ENCODE data around the gene MEFV. TPM values are rescaled to one million over a fixed set of nuclear protein-coding genes. Genes with fewer than 3 reads are reported as not detected.

MEFV gene
- total RNA-seq, 1 experiment from 2014 or later: 0.46 TPM

DNA sequence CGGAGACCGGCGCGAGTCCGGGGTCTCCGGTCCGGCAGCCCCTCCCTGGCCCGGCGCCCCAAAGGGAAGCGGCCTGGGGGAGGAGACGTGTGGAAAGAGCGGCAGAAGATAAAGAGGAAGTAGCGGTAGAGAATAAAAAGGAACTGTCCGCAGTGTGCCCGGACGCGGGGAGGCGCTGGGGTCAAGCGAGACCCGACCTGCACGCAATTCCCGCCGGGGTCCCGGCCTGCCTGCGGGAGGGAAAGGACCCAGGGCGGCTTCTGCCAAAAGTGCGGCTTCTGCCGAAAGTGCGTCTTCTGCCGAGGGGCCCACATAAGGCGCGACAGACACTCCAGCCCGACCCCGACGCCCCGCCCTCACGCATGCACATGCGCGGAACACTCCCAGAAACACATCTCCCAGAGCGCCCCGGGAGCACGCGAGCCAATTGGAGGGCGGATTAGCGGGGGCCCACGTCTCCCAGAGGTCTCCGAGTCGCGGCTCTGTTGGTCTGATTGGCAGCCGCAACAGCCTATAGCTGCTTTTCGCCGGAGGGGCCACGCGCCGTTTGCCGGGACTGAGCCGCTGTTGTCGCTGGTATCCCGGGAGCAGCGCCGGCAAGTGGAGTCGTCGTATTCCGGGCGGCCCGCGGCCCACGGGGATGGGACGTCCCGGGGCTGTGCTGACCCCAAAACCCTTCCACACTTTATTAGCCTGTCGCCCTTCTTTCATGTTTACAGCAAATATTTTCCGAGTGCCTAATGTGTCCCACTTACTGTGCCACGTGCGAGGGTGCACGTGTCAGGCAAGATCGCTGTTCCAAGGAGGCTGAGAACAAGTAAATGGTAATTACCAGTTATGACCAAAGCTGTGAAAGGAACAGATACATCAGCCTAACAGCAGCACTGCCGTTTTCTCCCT lies 8.0 kb upstream of the MEFV start:
- Histone ChIP-seq H3K4me1 (ENCODE audit: control insufficient read depth, insufficient read depth, low read length) (peaks cover 8% of the 10 kb centered on the region; the same call in 1 of the 2 replicates), H3K27ac (ENCODE audit: low read length) (peak overlapping the region; percentile 98), H3K36me3 (ENCODE audit: control insufficient read depth, insufficient read depth, low read length) (no peaks in the 10 kb centered on the region), H3K4me3 (ENCODE audit: low read depth in 2 of 2, low read length in 2 of 2) (peak overlapping the region; percentile 77 to 92), H3K9me3 (ENCODE audit: control insufficient read depth, insufficient read depth, low read depth, low read length) (no peaks in the 10 kb centered on the region), H3K27me3 (ENCODE audit: control insufficient read depth, insufficient read depth, low read length) (no peaks in the 10 kb centered on the region)
- no TSS peak for BruUV-seq (replicated peaks)
- ChIA-PET CTCF (no interaction called here), POLR2A (interaction anchor here (0.6 kb wide), 1 partner anchor 105 kb away, joined by 6 read pairs; no protein-coding TSS in a partner anchor)
- TF ChIP-seq, protein P1, sequence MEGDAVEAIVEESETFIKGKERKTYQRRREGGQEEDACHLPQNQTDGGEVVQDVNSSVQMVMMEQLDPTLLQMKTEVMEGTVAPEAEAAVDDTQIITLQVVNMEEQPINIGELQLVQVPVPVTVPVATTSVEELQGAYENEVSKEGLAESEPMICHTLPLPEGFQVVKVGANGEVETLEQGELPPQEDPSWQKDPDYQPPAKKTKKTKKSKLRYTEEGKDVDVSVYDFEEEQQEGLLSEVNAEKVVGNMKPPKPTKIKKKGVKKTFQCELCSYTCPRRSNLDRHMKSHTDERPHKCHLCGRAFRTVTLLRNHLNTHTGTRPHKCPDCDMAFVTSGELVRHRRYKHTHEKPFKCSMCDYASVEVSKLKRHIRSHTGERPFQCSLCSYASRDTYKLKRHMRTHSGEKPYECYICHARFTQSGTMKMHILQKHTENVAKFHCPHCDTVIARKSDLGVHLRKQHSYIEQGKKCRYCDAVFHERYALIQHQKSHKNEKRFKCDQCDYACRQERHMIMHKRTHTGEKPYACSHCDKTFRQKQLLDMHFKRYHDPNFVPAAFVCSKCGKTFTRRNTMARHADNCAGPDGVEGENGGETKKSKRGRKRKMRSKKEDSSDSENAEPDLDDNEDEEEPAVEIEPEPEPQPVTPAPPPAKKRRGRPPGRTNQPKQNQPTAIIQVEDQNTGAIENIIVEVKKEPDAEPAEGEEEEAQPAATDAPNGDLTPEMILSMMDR (IDR thresholded peaks at IDR 0.05): no peak
- TF ChIP-seq POLR2AphosphoS5 (IDR thresholded peaks at IDR 0.05; ENCODE audit: low read depth, low read length) (peak; percentile 88), TCF7L2 (IDR thresholded peaks at IDR 0.05; ENCODE audit: low read depth, low read length) (peak; percentile 77), SIN3A (IDR thresholded peaks at IDR 0.05; ENCODE audit: borderline replicate concordance, insufficient read depth, low read depth, low read length) (peak; percentile 51; the same call in 1 of the 2 replicates)
- TF ChIP-seq, protein P2, sequence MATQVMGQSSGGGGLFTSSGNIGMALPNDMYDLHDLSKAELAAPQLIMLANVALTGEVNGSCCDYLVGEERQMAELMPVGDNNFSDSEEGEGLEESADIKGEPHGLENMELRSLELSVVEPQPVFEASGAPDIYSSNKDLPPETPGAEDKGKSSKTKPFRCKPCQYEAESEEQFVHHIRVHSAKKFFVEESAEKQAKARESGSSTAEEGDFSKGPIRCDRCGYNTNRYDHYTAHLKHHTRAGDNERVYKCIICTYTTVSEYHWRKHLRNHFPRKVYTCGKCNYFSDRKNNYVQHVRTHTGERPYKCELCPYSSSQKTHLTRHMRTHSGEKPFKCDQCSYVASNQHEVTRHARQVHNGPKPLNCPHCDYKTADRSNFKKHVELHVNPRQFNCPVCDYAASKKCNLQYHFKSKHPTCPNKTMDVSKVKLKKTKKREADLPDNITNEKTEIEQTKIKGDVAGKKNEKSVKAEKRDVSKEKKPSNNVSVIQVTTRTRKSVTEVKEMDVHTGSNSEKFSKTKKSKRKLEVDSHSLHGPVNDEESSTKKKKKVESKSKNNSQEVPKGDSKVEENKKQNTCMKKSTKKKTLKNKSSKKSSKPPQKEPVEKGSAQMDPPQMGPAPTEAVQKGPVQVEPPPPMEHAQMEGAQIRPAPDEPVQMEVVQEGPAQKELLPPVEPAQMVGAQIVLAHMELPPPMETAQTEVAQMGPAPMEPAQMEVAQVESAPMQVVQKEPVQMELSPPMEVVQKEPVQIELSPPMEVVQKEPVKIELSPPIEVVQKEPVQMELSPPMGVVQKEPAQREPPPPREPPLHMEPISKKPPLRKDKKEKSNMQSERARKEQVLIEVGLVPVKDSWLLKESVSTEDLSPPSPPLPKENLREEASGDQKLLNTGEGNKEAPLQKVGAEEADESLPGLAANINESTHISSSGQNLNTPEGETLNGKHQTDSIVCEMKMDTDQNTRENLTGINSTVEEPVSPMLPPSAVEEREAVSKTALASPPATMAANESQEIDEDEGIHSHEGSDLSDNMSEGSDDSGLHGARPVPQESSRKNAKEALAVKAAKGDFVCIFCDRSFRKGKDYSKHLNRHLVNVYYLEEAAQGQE (IDR thresholded peaks at IDR 0.05; ENCODE audit: insufficient read depth in 1 of 2, low read depth in 2 of 2, low read length in 1 of 2): no peak
- intact Hi-C loops (cut with micrococcal nuclease; ENCODE audit: unreplicated experiment): no loop called here
- peak; percentile 97 for ATAC-seq
- DNase-seq (ENCODE audit: low read depth, low spot score): peak; percentile 83
- in situ Hi-C loops (cut with HindIII; ENCODE audit: low pct_unique_long_range_greater_than_20kb, low sequenced_read_pairs): no loop called here

DNA sequence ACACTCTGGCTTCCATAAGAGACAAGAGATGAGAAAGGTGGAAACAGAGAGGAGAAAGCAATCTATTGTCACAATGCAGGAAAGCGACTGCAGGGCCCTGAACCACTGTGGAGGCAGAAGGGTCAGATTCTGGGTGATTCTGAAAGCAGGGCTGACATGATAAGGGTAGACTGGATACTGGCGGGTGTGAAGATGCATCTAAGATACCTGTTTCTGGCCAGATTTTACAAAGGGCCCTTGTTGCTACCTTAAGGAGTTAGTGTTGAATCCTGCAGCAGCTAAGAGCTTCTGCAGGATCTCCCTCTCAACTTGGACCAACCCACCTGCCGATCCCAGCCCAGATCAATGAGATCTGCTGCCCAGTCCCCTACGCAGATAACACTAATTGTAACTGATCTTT lies 6.1 kb upstream of the MEFV start:
- no peak for TF ChIP-seq TCF7L2 (IDR thresholded peaks at IDR 0.05; ENCODE audit: low read depth, low read length)
- TF ChIP-seq SIN3A (IDR thresholded peaks at IDR 0.05; ENCODE audit: borderline replicate concordance, insufficient read depth, low read depth, low read length): no peak
- TF ChIP-seq, protein P2 (IDR thresholded peaks at IDR 0.05; ENCODE audit: insufficient read depth in 1 of 2, low read depth in 2 of 2, low read length in 1 of 2): no peak
- no peak for TF ChIP-seq POLR2AphosphoS5 (IDR thresholded peaks at IDR 0.05; ENCODE audit: low read depth, low read length)
- TF ChIP-seq, protein P1 (IDR thresholded peaks at IDR 0.05): no peak
- no TSS peak for BruUV-seq (replicated peaks)
- ATAC-seq (no peak), DNase-seq (ENCODE audit: low read depth, low spot score) (no peak)
- H3K9me3 ChIP-seq (ENCODE audit: control insufficient read depth, insufficient read depth, low read depth, low read length): no peaks in the 10 kb centered on the region
- ChIA-PET CTCF (no interaction called here), POLR2A (no interaction called here)
- no peak overlapping the region; the same call in 1 of the 2 replicates for H3K27ac ChIP-seq (ENCODE audit: low read length)
- H3K36me3 ChIP-seq (ENCODE audit: control insufficient read depth, insufficient read depth, low read length): no peaks in the 10 kb centered on the region
- H3K27me3 ChIP-seq (ENCODE audit: control insufficient read depth, insufficient read depth, low read length): no peaks in the 10 kb centered on the region
- intact Hi-C loops (cut with micrococcal nuclease; ENCODE audit: unreplicated experiment): no loop called here
- H3K4me3 ChIP-seq (ENCODE audit: low read depth in 2 of 2, low read length in 2 of 2): no peak overlapping the region
- peaks cover 8% of the 10 kb centered on the region; the same call in 1 of the 2 replicates for H3K4me1 ChIP-seq (ENCODE audit: control insufficient read depth, insufficient read depth, low read length)
- in situ Hi-C loops (cut with HindIII; ENCODE audit: low pct_unique_long_range_greater_than_20kb, low sequenced_read_pairs): no loop called here
